Stimulated activated CD8-positive, alpha-beta memory T cell treated with anti-CD3 and anti-CD28 coated beads, Interleukin-15, amount 100 ng/mL, for 24 hours (primary cell): ENCODE results near the gene NAP1L4.

Source experiments
- DNase-seq: peaks from one replicate; pipeline ENCODE4 v3.0.0-alpha.2; 2020; ENCODE audit warnings: low read depth

NAP1L4 gene

GRCh38 chr11:3010521-3011275 is 18.6 kb upstream of the NAP1L4 start:
- no peak for DNase-seq

- DNase-seq: no peak
These were observed 17.9 kb upstream of the NAP1L4 start for GRCh38 chr11:3010004-3010403.

- DNase-seq: no peak
These were observed 17.4 kb upstream of the NAP1L4 start for GRCh38 chr11:3009481-3009880.

DNA sequence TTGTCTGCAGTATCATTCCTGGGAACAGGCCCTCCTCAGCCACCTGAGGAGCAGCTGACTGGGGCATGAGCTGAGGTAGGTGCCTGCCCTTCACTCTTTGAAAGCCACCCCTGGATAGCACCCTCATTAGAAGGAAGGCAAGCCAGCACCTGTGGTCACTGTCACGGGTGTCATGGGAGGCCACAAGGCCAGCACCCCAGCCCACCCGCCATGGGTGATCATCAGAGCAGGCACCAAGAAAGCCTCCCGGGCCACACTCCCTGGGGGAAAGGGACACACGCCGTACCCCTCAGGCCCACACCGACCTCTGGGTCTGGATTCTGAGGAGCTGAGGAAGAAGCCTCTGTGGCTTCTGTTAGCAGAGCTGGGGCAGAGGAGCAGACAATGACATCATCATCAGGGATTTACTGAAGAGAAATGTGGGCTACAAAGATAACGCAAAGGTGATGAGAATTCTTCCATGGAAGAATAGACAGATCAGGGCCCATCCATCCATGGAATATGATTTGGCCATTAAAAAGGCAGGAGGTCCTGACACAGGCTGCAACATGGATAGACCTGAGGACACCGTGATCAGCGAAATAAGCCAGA is 16.7 kb upstream of the NAP1L4 start:
- DNase-seq: no peak

- DNase-seq: no peak
These were observed 15.4 kb upstream of the NAP1L4 start for GRCh38 chr11:3007404-3008010.

DNA sequence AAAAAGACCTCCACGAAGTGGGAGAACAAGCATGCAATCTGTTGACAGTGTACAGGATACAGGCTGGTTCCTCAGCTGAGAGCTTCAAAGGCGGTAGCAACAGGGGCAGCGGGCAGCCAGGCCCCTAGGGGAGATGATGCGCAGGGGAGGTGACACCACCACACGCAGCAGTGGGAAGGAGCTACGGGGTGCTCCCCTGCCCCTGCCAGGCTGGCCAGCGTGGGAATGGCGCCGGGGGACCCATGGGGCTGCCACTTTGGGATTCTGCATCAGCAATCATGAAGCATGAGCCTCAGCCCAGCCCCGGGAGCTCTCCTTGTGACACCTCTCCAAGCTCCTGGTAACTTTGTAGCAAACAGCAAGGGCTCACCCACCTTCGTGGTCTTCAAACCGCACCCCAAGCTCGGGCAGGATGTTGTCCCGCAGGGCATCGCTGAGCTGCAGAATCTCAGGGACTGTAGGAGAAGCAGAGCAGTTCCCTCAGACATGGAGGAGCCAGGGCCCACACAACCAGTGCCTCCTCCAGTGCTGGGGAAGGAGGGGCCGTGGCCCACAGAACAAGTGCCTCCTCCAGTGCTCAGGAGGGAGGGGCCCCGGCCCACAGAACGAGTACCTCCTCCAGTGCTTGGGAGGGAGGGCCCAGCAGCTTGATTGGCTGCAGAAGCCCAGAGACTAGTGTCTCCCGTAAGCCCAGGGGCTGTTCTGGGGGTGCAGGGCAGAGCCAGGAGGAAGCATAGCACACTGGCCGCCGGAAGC is 14.6 kb upstream of the NAP1L4 start:
- no peak for DNase-seq

DNA sequence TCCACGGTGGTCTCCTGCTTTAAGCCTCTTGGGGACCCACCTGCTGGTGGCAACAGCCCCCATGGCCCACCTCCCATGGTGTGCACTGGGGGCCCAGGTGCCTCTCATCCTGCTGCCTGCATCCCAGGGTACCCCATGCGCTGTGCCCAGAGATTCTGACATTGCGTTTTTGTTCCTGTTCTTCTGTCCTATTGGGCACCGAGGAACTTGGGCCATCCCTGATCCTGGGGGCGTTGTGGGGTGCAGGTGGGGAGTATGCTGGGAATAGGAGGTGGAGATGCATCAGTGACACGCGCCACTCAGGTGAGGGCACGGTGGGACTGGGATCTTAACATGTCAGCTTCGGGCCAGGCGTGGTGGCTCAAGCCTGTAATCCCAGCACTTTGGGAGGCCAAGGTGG is 12.4 kb upstream of the NAP1L4 start:
- no peak for DNase-seq

- DNase-seq: no peak
These were observed 11.5 kb upstream of the NAP1L4 start for GRCh38 chr11:3003396-3004231.

- no peak for DNase-seq
These were observed 10.7 kb upstream of the NAP1L4 start for GRCh38 chr11:3002871-3003270.

- no peak for DNase-seq
These were observed 10.3 kb upstream of the NAP1L4 start for GRCh38 chr11:3002351-3002861.

- no peak for DNase-seq
These were observed 9.4 kb upstream of the NAP1L4 start for GRCh38 chr11:3001496-3001895.

GRCh38 chr11:3000032-3000961 is 8.2 kb upstream of the NAP1L4 start:
- DNase-seq: no peak

- DNase-seq: no peak
These were observed 7.4 kb upstream of the NAP1L4 start for GRCh38 chr11:2999464-2999998.

- no peak for DNase-seq
These were observed 6.1 kb upstream of the NAP1L4 start for GRCh38 chr11:2998073-2998850.

GRCh38 chr11:2997406-2997805 is 5.3 kb upstream of the NAP1L4 start:
- DNase-seq: no peak

GRCh38 chr11:2996976-2997375 is 4.8 kb upstream of the NAP1L4 start:
- DNase-seq: no peak

DNA sequence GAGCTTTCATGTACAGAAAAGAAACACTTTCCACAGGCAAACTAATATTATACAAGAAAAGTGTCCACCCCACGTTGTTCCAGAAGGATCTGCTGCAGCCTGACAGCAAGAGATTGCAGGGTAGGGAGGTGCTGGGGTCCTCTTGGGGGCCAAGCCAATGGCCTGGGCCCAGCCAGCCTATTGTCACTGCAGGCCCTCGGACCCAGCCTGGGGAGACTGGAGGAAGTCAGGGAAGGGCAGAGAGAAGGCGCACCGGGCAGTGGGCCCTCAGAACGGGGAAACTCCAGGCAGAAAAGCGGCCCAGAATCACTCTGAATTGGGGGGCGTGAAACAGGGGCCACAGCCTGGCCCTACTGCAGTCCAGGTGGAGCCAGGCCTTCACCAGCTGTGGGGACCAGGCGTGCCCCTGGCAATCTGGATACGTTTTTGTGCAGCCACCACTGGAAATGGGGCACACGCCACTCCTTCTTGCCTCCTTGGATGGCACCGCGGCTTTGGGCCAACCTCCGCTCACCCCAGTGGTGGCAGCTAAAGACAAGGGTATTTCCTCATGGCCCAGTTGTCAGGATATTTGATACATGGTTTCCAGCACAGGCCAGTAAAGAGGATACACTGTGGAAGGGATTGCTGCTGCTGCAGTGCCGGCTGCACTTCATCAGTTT is 3.9 kb upstream of the NAP1L4 start:
- no peak for DNase-seq

- no peak for DNase-seq
These were observed 3.0 kb upstream of the NAP1L4 start for GRCh38 chr11:2995031-2995561.

DNA sequence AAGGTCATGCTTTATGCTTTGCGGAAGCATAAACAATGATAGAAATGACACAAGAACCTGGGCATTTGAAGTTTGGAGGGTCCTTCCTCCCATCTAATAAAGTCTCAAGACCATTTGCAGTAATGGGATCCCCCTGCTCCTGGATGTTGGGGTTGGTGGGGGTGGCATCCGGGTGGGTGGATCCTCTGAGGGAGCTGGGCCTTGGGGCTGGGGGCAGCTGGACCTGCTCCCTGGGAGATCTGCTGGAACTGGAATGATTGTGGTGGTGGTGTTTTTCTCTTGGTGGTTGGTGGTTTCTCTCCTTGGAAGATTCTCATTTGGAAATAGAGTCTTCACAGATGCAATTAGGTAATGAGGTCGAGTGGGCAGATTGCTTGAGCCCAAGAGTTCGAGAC is 2.2 kb upstream of the NAP1L4 start:
- no peak for DNase-seq
